H7 (cell line): ENCODE results near the gene ZNF804B. TPM values are rescaled to one million over a fixed set of nuclear protein-coding genes. Genes with fewer than 3 reads are reported as not detected.

ENCODE experiments used
- DNase-seq: peaks from one replicate; pipeline ENCODE4 v3.0.0; 2012
- H3K27me3 ChIP-seq: 2 replicates; pipeline ENCODE4 v1.6.0; 2011; ENCODE audit warnings: mild to moderate bottlenecking, low read length; ENCODE audit not compliant: control insufficient read depth, insufficient read depth
- H3K36me3 ChIP-seq: replicated peaks from 2 replicates; pipeline ENCODE4 v1.5.1; 2011; ENCODE audit warnings: low read length; ENCODE audit not compliant: control insufficient read depth, insufficient read depth
- H3K4me3 ChIP-seq: 2 replicates; pipeline ENCODE4 v1.5.1; 2011; ENCODE audit warnings: low read depth, mild to moderate bottlenecking, control low read depth, low read length, moderate library complexity; ENCODE audit not compliant: insufficient read depth
- total RNA-seq: library from RNA; depleted of rRNA; stranded (reverse); fragments of >200 nt; shearing (Covaris generic); gene quantifications from 2 replicates; pipeline ENCODE4 v1.2.3, GENCODE V29; 2014

ZNF804B gene
- total RNA-seq, 1 experiment from 2014 or later = not detected

GRCh38 chr7:88791891-88792290 is 32.4 kb downstream of the ZNF804B start:
- Histone ChIP-seq H3K36me3 (no peaks in the 10 kb centered on the region), H3K27me3 (no peaks in the 10 kb centered on the region), H3K4me3 (no peak overlapping the region)
- no peak for DNase-seq

DNA sequence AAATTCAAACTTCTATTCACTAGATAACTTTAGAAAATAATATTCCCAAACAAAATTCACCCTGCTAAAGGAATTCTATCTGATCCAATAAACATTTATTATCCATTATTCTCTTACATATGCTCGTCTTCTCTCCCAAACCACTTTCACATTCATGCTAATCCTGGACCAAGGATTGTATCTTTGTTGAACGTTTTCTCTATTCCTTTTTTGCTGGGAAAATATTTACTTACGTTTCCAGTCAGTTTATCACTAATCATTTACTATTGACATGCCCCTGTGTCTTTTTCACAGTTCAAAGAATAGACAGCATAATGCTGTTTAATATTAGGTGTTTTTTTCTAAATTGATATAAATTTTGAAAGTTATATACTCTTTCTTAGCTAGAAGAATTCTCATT is 32.9 kb downstream of the ZNF804B start:
- Histone ChIP-seq H3K27me3 (no peaks in the 10 kb centered on the region), H3K4me3 (no peak overlapping the region), H3K36me3 (no peaks in the 10 kb centered on the region)
- no peak for DNase-seq

DNA sequence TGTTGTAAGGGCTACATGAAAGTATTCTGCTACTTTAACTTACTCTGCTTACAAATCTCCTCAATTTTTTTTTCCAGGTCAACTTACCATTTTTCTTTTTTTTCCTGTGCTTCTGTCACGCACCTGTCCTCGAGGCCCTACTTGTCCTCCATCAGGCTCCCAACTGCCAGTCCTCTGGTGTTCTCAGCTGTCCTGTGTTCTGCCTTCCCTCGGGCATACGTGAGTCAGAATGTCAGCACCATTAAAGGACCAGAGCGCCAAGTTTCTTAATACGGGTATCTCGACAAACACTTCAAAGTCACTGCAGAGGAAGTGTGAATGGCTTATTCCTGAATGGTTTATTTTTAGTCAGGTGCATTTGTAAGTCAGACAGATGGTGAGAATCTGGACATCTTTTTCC is 36.1 kb downstream of the ZNF804B start, which contains the start of gene TEX47:
Gene TEX47, minus strand, starts transcription at position 185 of the 400 bp plus-strand sequence. CDS start 795 bp downstream, outside the sequence.
- H3K27me3 ChIP-seq = no peaks in the 10 kb centered on the region
- no peak within 1 kb of the TSS for H3K4me3 ChIP-seq
- DNase-seq = no peak
- H3K36me3 ChIP-seq = no peaks in the 10 kb centered on the region

GRCh38 chr7:88801046-88801445 is 41.5 kb downstream of the ZNF804B start:
- Histone ChIP-seq H3K36me3 (no peaks in the 10 kb centered on the region), H3K4me3 (no peak overlapping the region), H3K27me3 (no peaks in the 10 kb centered on the region)
- no peak for DNase-seq

DNA sequence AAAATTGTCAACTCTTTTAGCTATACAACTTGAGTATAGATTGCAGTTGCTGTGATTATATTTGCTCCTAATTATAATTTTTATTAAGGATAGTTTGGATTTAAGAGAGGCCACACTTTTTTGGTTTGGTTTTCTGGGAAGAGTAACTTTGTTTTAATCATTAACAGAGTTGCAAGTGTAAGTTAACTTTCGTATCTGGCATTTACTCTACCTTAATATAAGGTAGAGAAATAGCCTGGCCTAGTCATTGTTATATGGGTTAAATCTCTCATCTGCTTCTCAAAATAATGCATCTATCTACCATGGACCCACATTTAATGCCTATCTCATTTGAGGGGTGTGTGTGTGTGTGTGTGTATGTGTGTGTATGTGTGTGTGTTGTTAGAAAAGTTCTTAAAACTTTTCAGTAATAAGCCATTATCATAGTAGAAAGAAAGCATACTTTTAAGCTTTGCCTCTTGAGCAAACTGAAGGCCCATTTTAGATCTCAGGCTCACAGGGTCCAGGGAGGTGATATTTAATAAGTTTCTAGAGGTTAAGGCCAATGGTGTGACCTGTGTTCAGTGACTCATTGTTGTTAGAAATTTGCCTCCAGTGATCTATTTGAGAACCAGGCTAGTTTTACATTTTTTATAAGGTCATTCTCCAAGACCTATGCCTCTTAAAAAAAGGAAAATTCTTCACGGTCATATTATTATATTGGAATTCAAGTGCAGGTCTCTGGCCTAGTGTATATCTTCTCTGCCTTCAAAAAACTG is 47.0 kb downstream of the ZNF804B start:
- H3K36me3 ChIP-seq = no peaks in the 10 kb centered on the region
- no peak for DNase-seq
- H3K27me3 ChIP-seq = no peaks in the 10 kb centered on the region
- no peak overlapping the region for H3K4me3 ChIP-seq

- DNase-seq = no peak
- no peaks in the 10 kb centered on the region for H3K27me3 ChIP-seq
- H3K36me3 ChIP-seq = no peaks in the 10 kb centered on the region
- H3K4me3 ChIP-seq = no peak overlapping the region
Measured at GRCh38 chr7:88818552-88818951, 59.1 kb downstream of the ZNF804B start.

- no peaks in the 10 kb centered on the region for H3K36me3 ChIP-seq
Measured at GRCh38 chr7:88826222-88826621, 66.7 kb downstream of the ZNF804B start.

DNA sequence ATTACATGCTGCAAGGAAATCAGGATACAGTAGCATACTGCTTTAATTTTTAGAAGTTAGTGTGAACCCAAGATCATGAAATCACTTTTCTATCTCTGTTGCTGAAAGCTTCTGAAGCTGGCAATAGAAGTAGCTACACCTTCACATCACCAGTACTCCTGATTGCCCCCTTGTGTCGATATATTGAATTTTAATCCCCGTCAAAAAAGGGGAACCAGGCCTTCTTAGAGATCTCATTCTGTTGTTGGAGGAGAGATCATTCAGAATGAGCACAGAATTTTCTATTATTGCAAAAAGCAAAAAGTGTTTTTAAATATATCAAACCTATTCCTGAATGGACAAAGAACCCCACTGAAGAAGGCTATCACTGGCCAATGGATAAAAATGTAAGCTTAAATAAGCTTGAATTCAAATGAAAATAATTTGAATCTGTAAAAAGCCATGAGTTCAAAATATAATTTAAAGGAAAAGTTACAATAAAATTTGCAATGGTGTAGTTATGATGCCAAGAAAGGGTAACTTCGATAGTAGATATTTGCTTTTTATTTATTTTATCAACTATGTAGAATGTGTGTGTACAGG is 75.7 kb downstream of the ZNF804B start:
- peak; percentile 21 for DNase-seq
- Histone ChIP-seq H3K36me3 (no peaks in the 10 kb centered on the region), H3K4me3 (no peak overlapping the region), H3K27me3 (no peaks in the 10 kb centered on the region)

More at GRCh38 chr7:88826222-88826621, 66.7 kb downstream of the ZNF804B start:
- DNase-seq = no peak
- no peaks in the 10 kb centered on the region for H3K27me3 ChIP-seq
- H3K4me3 ChIP-seq = no peak overlapping the region

GRCh38 chr7:88842201-88842600 is 82.7 kb downstream of the ZNF804B start:
- no peaks in the 10 kb centered on the region for H3K36me3 ChIP-seq
- no peak for DNase-seq
- no peaks in the 10 kb centered on the region for H3K27me3 ChIP-seq
- H3K4me3 ChIP-seq = no peak overlapping the region

DNA sequence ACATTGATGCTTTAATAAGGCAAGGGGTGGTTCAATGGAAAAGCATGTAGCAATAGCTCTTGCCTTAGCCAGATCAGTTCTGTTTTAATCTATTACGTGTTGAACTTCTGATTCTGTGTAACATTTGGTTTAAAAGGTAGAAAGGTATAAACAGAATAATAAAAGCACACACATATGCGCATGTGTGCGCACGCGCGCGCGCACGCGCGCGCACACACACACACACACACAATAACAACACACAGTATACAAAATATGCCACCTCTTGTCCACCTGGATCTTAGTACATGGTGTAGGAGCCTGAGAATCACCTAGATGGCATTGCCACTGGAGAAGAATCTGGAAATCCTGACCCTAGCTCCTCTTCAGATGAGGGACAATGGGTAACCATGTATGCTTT is 85.6 kb downstream of the ZNF804B start:
- DNase-seq = no peak
- Histone ChIP-seq H3K36me3 (no peaks in the 10 kb centered on the region), H3K27me3 (no peaks in the 10 kb centered on the region), H3K4me3 (no peak overlapping the region)

GRCh38 chr7:88851220-88851619 is 91.7 kb downstream of the ZNF804B start:
- no peaks in the 10 kb centered on the region for H3K27me3 ChIP-seq
- H3K4me3 ChIP-seq = no peak overlapping the region
- no peak for DNase-seq
- no peaks in the 10 kb centered on the region for H3K36me3 ChIP-seq

- no peaks in the 10 kb centered on the region for H3K36me3 ChIP-seq
- no peaks in the 10 kb centered on the region for H3K27me3 ChIP-seq
- H3K4me3 ChIP-seq = no peak overlapping the region
- no peak for DNase-seq
Measured at GRCh38 chr7:88859288-88859687, 99.8 kb downstream of the ZNF804B start.

DNA sequence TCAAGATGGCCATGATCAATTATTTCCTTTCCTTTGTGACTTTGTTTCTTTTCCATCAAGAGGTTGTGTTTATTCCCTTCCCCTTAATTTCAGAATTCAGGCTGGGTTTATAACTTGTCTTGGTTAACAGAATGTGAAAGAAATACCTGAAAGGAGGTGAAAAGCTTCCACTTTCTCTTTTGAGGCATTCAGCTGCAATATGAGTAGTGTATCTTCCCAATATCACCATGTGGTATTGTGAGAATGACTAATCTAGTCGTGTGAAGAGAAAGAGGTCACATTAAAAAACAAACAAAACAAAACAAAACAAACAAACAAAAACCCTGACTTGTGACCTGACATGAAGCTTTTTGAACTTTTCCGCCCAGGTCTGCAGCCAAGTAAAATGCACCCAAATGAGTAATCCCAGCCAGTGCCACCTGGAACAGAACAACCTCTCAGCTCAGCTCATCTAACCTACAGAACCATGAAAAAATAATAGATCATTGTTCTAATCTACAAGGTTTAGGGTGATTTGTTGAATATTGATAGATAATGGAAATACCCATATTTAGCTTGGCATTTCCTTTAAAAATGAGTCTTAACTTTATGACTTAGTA is 106.9 kb downstream of the ZNF804B start:
- DNase-seq = no peak
- H3K4me3 ChIP-seq = no peak overlapping the region
- H3K27me3 ChIP-seq = no peaks in the 10 kb centered on the region
- no peaks in the 10 kb centered on the region for H3K36me3 ChIP-seq

DNA sequence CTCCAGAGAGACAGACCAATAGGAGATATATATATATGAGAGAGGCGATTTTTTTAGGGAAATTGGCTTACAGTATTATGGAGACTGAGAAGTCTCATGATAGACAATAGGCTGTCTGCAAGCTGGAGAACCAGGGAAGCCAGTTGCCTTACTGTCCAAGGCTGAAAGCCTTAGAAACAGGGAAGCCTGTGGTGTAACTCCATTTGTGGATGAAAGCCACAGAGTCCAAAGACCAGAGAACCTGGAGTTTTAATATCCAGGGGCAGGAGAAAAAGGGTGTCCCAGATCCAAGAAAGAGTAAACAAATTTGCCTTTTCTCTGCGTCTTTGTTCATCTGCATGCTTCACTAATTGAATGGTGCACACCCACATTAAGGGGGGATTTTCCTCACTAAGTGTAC is 107.7 kb downstream of the ZNF804B start:
- H3K36me3 ChIP-seq = no peaks in the 10 kb centered on the region
- no peaks in the 10 kb centered on the region for H3K27me3 ChIP-seq
- no peak for DNase-seq
- H3K4me3 ChIP-seq = no peak overlapping the region

DNA sequence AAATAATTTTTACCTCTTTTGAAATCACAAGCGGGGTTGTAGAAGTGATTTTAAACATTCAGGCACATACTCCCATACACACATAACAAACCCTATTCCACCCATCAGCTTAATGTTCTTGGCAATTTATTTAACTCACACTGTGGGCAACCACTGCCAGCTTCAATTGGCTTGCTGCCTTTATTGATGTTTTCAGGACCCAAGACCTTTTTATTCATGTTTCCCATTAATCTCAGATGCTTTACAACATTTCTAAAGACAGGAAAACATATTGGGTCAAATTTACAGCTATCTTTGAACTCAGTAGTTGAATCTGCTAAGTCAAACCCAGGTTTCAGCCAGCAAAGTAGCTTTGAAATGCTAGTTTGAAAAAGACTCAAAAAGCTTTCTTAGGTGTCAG is 109.0 kb downstream of the ZNF804B start:
- no peaks in the 10 kb centered on the region for H3K27me3 ChIP-seq
- no peak overlapping the region for H3K4me3 ChIP-seq
- H3K36me3 ChIP-seq = no peaks in the 10 kb centered on the region
- DNase-seq = no peak
